T-cell (primary cell): ENCODE measurements around the gene PIEZO2. TPM values are rescaled to one million over a fixed set of nuclear protein-coding genes. Genes with fewer than 3 reads are reported as not detected.
"Not testable (repeated sequence)": the region's sequence is repeated elsewhere in the genome, so short reads cannot be mapped to it uniquely, and the experiment has no call there.

Experiments
- ATAC-seq, 4 experiments: fragments of 200-7000 bp in 3 of 4; fragments of 150-1000 bp in 1 of 4; cut with Tn5 transposase; replicated peaks in 1 of 4; 1 replicate in 3 of 4; 2 replicates in 1 of 4; pipeline ENCODE4 v1.10.0; 2021; ENCODE audit warnings: moderate library complexity in 3 of 4, mild to moderate bottlenecking in 2 of 4, moderate number of reproducible peaks in 1 of 4
- CTCF ChIA-PET, 2 donors: fragments of 300-600 bp; sonication (Branson Sonifier 250); formaldehyde crosslinking; loops; one replicate each; lab custom pipeline; 2022; ENCODE audit warnings: antibody characterized with exemption in 2 of 2; lab: Charles Lee
- POLR2A ChIA-PET, 2 donors: fragments of 300-600 bp; sonication (Branson Sonifier 250); formaldehyde crosslinking; loops; one replicate each; lab custom pipeline; 2022; ENCODE audit warnings: antibody characterized with exemption in 2 of 2; lab: Charles Lee
- DNase-seq, 35 experiments: peaks; one replicate each; pipeline versions ENCODE4 v3.0.0 to v3.0.0-alpha.2; 2013 to 2023
- H3K27ac ChIP-seq: one replicate; pipeline ENCODE4 v1.5.1; 2013; ENCODE audit warnings: low read length
- H3K27me3 ChIP-seq, 2 experiments: replicated peaks in 1 of 2; 1 replicate in 1 of 2; 2 replicates in 1 of 2; pipeline versions ENCODE4 v1.6.1 to v1.7.0; 2013; ENCODE audit warnings: low read length in 1 of 2, mixed read lengths in 1 of 2; ENCODE audit not compliant: control insufficient read depth in 2 of 2, insufficient read depth in 2 of 2; ENCODE audit errors: extremely low read depth in 1 of 2
- H3K36me3 ChIP-seq, 2 donors: 1 replicate in 1 of 2; 2 replicates in 1 of 2; pipeline versions ENCODE4 v1.6.1 to v1.7.0; 2013; ENCODE audit warnings: low read length in 1 of 2; ENCODE audit not compliant: control insufficient read depth in 2 of 2, insufficient read depth in 1 of 2; ENCODE audit errors: extremely low read depth in 1 of 2
- H3K4me1 ChIP-seq, 2 experiments: 1 replicate in 1 of 2; 2 replicates in 1 of 2; pipeline versions ENCODE4 v1.6.1 to v1.7.0; 2013; ENCODE audit warnings: low read length in 2 of 2, mixed read lengths in 1 of 2; ENCODE audit not compliant: insufficient read depth in 2 of 2, control insufficient read depth in 1 of 2; ENCODE audit errors: extremely low read depth in 1 of 2
- H3K4me3 ChIP-seq, 2 donors: 1 replicate in 1 of 2; 2 replicates in 1 of 2; pipeline versions ENCODE4 v1.5.1 to v1.7.0; 2013; ENCODE audit warnings: mild to moderate bottlenecking in 2 of 2, low read length in 1 of 2, moderate library complexity in 1 of 2; ENCODE audit not compliant: control insufficient read depth in 1 of 2; ENCODE audit errors: extremely low read depth in 1 of 2
- H3K9me3 ChIP-seq: 2 replicates; pipeline ENCODE4 v1.7.0; 2013
- H3K27ac Mint-ChIP-seq, 2 donors: one replicate each; pipeline ENCODE4 v1.8.0; 2020 to 2021; ENCODE audit warnings: mild to moderate bottlenecking in 2 of 2, mixed read lengths in 2 of 2
- H3K27me3 Mint-ChIP-seq, 2 donors: one replicate each; pipeline ENCODE4 v1.8.0; 2021 to 2022; ENCODE audit warnings: mixed read lengths in 2 of 2
- H3K36me3 Mint-ChIP-seq: one replicate; pipeline ENCODE4 v1.8.0; 2021; ENCODE audit warnings: mixed read lengths
- H3K4me1 Mint-ChIP-seq, 3 donors: one replicate each; pipeline ENCODE4 v1.8.0; 2020 to 2022; ENCODE audit warnings: mixed read lengths in 3 of 3, mild to moderate bottlenecking in 1 of 3
- H3K4me3 Mint-ChIP-seq, 3 donors: one replicate each; pipeline ENCODE4 v1.8.0; 2020 to 2022; ENCODE audit warnings: mild to moderate bottlenecking in 3 of 3, mixed read lengths in 3 of 3, moderate library complexity in 3 of 3
- H3K9me3 Mint-ChIP-seq, 3 donors: one replicate each; pipeline ENCODE4 v1.8.0; 2020 to 2022; ENCODE audit warnings: mixed read lengths in 3 of 3
- WGBS: methylation state at CpG from one replicate; pipeline ENCODE4 v1.1.5; 2013; ENCODE audit warnings: missing lambda C conversion rate; ENCODE audit not compliant: insufficient coverage; 5-methylcytosine and 5-hydroxymethylcytosine counted together
- total RNA-seq, 35 experiments: library from RNA in 6 of 35; stranded (reverse) in 6 of 35; fragments of 120-200 nt in 1 of 35; gene quantifications; one replicate each; pipeline versions ENCODE4 v1.2.1 to v1.2.4 and lab custom pipeline; 2013 to 2026

PIEZO2 gene
- total RNA-seq, 5 donors from 2014 or later (not counting 1 experiment from before 2014, with no cell fraction given) = 0.05 to 0.90 (median 0.21) TPM; not detected in 1

- CTCF ChIA-PET, H3K27ac Mint-ChIP-seq, POLR2A ChIA-PET, H3K9me3 Mint-ChIP-seq, H3K27ac ChIP-seq, H3K36me3 ChIP-seq, ATAC-seq, H3K4me1 ChIP-seq, DNase-seq, H3K4me3 ChIP-seq, H3K4me1 Mint-ChIP-seq, H3K27me3 Mint-ChIP-seq, H3K27me3 ChIP-seq, H3K36me3 Mint-ChIP-seq, H3K9me3 ChIP-seq, H3K4me3 Mint-ChIP-seq: not testable (repeated sequence)
- WGBS = 100% methylated on average over 2 of the region's 8 CpGs
Measured at GRCh38 chr18:10914610-10915009, 234.8 kb downstream of the PIEZO2 start.

GRCh38 chr18:10913919-10914318, 235.4 kb downstream of the PIEZO2 start:
- Histone ChIP-seq H3K4me3 (no peak overlapping the region), H3K27me3 (peaks cover 0 to 5% of the 10 kb centered on the region in 2 experiments), H3K9me3 (no peaks in the 10 kb centered on the region), H3K4me1 (no peaks in the 10 kb centered on the region), H3K27ac (no peak overlapping the region), H3K36me3 (no peaks in the 10 kb centered on the region)
- POLR2A ChIA-PET = no interaction called here
- DNase-seq (no peak), ATAC-seq (no peak)
- CTCF ChIA-PET = no interaction called here
- Mint-ChIP-seq H3K4me1 (no peaks in the 10 kb centered on the region), H3K36me3 (no peaks in the 10 kb centered on the region), H3K27ac (no peak overlapping the region), H3K9me3 (peaks cover 0 to 6% (median 0%) of the 10 kb centered on the region in 3 donors), H3K27me3 (no peaks in the 10 kb centered on the region), H3K4me3 (no peak overlapping the region)
- no CpG with 5 or more reads among the region's 4 CpGs for WGBS

GRCh38 chr18:10912790-10913545, 236.4 kb downstream of the PIEZO2 start:
- Mint-ChIP-seq H3K4me1 (no peaks in the 10 kb centered on the region), H3K4me3 (no peak overlapping the region), H3K27ac (no peak overlapping the region), H3K36me3 (no peaks in the 10 kb centered on the region), H3K27me3 (no peaks in the 10 kb centered on the region), H3K9me3 (peaks cover 0 to 6% (median 0%) of the 10 kb centered on the region in 3 donors)
- ATAC-seq (no peak), DNase-seq (no peak)
- Histone ChIP-seq H3K27ac (no peak overlapping the region), H3K4me3 (no peak overlapping the region), H3K36me3 (no peaks in the 10 kb centered on the region), H3K4me1 (no peaks in the 10 kb centered on the region), H3K9me3 (no peaks in the 10 kb centered on the region), H3K27me3 (peaks cover 0 to 5% of the 10 kb centered on the region in 2 experiments)
- ChIA-PET POLR2A (no interaction called here), CTCF (no interaction called here)
- no CpG with 5 or more reads among the region's 6 CpGs for WGBS

GRCh38 chr18:10909724-10910123, 239.6 kb downstream of the PIEZO2 start:
- H3K4me3 Mint-ChIP-seq = no peak overlapping the region
- no peaks in the 10 kb centered on the region for H3K36me3 ChIP-seq
- no peak for DNase-seq

GRCh38 chr18:10908760-10909159, 240.6 kb downstream of the PIEZO2 start:
- Mint-ChIP-seq H3K9me3 (peaks cover 0 to 6% (median 0%) of the 10 kb centered on the region in 3 donors), H3K4me3 (no peak overlapping the region), H3K27me3 (no peaks in the 10 kb centered on the region), H3K4me1 (no peaks in the 10 kb centered on the region), H3K36me3 (no peaks in the 10 kb centered on the region), H3K27ac (no peak overlapping the region)
- H3K36me3 ChIP-seq = no peaks in the 10 kb centered on the region
- no peaks in the 10 kb centered on the region for H3K27me3 ChIP-seq
- ChIA-PET POLR2A (no interaction called here), CTCF (no interaction called here)
- no peaks in the 10 kb centered on the region for H3K9me3 ChIP-seq
- 80% methylated on average over 4 of the region's 5 CpGs for WGBS
- no peak overlapping the region for H3K27ac ChIP-seq
- no peak overlapping the region for H3K4me3 ChIP-seq
- H3K4me1 ChIP-seq = no peaks in the 10 kb centered on the region
- ATAC-seq (no peak), DNase-seq (no peak)

More at GRCh38 chr18:10909724-10910123, 239.6 kb downstream of the PIEZO2 start:
- no peak overlapping the region for H3K4me3 ChIP-seq
- H3K9me3 ChIP-seq = no peaks in the 10 kb centered on the region
- no peaks in the 10 kb centered on the region for H3K4me1 ChIP-seq
- Mint-ChIP-seq H3K27me3 (no peaks in the 10 kb centered on the region), H3K27ac (no peak overlapping the region), H3K4me1 (no peaks in the 10 kb centered on the region), H3K9me3 (peaks cover 0 to 6% (median 0%) of the 10 kb centered on the region in 3 donors), H3K36me3 (no peaks in the 10 kb centered on the region)
- no CpG with 5 or more reads among the region's 4 CpGs for WGBS
- no peaks in the 10 kb centered on the region for H3K27me3 ChIP-seq
- ATAC-seq = no peak
- CTCF ChIA-PET = no interaction called here
- no peak overlapping the region for H3K27ac ChIP-seq
- POLR2A ChIA-PET = no interaction called here

GRCh38 chr18:10907749-10908148, 241.6 kb downstream of the PIEZO2 start:
- Mint-ChIP-seq H3K36me3 (no peaks in the 10 kb centered on the region), H3K27me3 (no peaks in the 10 kb centered on the region), H3K9me3 (peaks cover 0 to 6% (median 0%) of the 10 kb centered on the region in 3 donors), H3K27ac (no peak overlapping the region), H3K4me3 (no peak overlapping the region), H3K4me1 (no peaks in the 10 kb centered on the region)
- Histone ChIP-seq H3K27ac (no peak overlapping the region), H3K4me3 (no peak overlapping the region), H3K36me3 (no peaks in the 10 kb centered on the region), H3K27me3 (no peaks in the 10 kb centered on the region), H3K9me3 (no peaks in the 10 kb centered on the region), H3K4me1 (no peaks in the 10 kb centered on the region)
- CTCF ChIA-PET = interaction anchor here in 1 of 2 donors (0.5 kb wide), 1 partner anchor 29 kb away, joined by 3 read pairs; no protein-coding TSS in a partner anchor
- no CpG with 5 or more reads among the region's 1 CpG for WGBS
- POLR2A ChIA-PET = interaction anchor here in 1 of 2 donors (0.6 kb wide), 1 partner anchor 16 kb away, joined by 3 read pairs; no protein-coding TSS in a partner anchor
- ATAC-seq (no peak), DNase-seq (no peak)
